Activated naive CD4-positive, alpha-beta T cell treated with anti-CD3 and anti-CD28 coated beads, Interleukin-2, amount 50 U/mL, for 16 hours (primary cell): ENCODE data around the gene GABBR2.
"Not testable (repeated sequence)": the region's sequence is repeated elsewhere in the genome, so short reads cannot be mapped to it uniquely, and the experiment has no call there.

Experiments
- DNase-seq: peaks from one replicate; pipeline ENCODE4 v3.0.0-alpha.2; 2020

Gene GABBR2

DNA sequence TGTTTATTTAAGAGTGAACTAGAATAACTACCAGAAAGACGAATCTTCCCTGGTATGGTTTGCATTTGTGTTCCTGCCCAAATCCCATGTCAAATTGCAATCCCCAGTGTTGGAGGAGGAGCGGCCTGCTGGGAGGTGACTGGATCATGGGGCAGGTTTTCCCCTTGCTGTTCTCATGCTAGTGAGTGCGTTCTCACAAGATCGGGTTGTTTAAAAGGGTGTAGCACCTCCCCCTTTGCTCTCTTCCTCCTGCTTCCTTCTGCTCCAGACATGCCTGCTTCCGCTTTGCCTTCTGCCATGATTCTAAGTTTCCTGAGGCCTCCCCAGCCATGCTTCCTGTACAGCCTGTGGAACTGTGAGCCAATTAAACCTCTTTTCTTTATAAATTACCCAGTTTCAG lies 242.9 kb downstream of the GABBR2 start:
- DNase-seq = no peak

GRCh38 chr9:98464156-98464690 lies 244.5 kb downstream of the GABBR2 start:
- not testable (repeated sequence) for DNase-seq

- no peak for DNase-seq
Observed at GRCh38 chr9:98462310-98462709, 246.4 kb downstream of the GABBR2 start.

DNA sequence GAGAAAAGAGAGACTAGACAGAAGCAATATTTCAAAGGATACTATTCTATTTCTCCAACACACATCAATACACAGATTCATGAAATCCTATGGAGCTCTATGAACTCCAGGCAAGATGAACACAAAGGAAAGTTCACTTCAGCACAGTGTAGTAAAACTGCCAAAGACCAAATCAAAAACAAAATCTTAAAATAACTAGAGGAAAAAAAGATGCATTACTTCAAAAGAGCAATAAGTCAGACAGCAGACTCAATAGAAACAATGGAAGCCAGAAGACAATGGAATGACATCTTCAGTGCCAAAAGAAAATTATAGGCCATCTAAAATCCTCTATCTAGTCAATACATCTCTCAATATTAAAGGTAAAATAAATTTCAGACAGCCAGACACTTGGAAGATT lies 248.0 kb downstream of the GABBR2 start:
- DNase-seq = no peak

DNA sequence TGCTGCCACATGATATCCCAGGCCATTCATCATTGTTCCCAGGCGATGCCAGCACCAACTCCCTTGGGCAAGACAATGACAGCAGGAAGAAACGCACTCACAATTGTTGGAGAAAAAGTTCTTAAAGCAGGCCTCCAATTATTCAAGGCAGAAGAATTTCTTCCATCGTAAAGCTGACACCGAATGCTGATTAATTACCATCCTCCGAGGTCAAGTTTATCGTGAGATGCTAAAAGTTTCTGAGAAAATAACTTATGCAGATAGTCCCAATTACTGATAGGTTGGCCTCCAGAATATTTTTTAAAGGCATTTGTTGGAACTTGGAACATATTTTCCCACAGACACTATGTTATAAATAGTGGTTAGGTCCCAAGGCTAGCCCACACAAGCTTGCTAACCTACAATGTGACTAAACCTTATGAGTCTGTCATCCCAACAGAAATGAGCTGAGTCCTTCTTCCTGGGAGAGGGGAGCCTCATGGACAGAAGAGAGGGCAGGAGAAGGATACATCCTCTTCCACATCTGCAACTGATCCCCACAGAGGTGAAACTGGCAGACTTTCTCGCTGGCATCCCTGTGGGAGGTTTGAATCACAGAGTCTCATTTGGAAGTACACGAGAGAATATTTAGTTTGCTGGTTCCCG lies 250.9 kb downstream of the GABBR2 start:
- DNase-seq = no peak

GRCh38 chr9:98456156-98456613 lies 252.6 kb downstream of the GABBR2 start:
- no peak for DNase-seq

- no peak for DNase-seq
Observed at GRCh38 chr9:98455256-98456155, 253.2 kb downstream of the GABBR2 start.

- DNase-seq = no peak
Observed at GRCh38 chr9:98453589-98454311, 255.0 kb downstream of the GABBR2 start.

GRCh38 chr9:98451576-98451975 lies 257.2 kb downstream of the GABBR2 start:
- DNase-seq = no peak

- no peak for DNase-seq
Observed at GRCh38 chr9:98450496-98450895, 258.2 kb downstream of the GABBR2 start.

GRCh38 chr9:98449871-98450270 lies 258.9 kb downstream of the GABBR2 start:
- no peak for DNase-seq

- DNase-seq = no peak
Observed at GRCh38 chr9:98445576-98445975, 263.2 kb downstream of the GABBR2 start.

GRCh38 chr9:98444601-98445000 lies 264.1 kb downstream of the GABBR2 start:
- no peak for DNase-seq

DNA sequence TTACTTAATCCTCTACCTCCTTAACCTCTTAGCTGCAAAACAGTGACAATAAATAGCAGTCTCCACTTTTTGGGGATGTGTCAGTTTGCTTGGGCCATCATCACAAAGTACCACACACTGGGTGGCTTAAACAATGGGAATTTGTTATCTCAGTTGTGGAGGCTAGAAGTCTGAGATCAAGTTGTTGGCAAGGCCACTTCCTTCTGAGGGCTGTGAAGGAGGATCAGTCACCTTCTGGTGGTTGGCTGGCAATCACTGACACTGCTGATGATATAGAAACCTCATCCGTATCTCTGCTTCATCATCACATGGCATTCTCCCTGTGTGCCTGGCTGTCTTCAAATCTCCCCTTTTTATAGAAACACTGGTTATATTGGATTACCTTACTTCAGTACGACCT lies 266.2 kb downstream of the GABBR2 start:
- DNase-seq = no peak

- no peak for DNase-seq
Observed at GRCh38 chr9:98442114-98442513, 266.6 kb downstream of the GABBR2 start.

- DNase-seq = no peak
Observed at GRCh38 chr9:98438666-98439065, 270.1 kb downstream of the GABBR2 start.

DNA sequence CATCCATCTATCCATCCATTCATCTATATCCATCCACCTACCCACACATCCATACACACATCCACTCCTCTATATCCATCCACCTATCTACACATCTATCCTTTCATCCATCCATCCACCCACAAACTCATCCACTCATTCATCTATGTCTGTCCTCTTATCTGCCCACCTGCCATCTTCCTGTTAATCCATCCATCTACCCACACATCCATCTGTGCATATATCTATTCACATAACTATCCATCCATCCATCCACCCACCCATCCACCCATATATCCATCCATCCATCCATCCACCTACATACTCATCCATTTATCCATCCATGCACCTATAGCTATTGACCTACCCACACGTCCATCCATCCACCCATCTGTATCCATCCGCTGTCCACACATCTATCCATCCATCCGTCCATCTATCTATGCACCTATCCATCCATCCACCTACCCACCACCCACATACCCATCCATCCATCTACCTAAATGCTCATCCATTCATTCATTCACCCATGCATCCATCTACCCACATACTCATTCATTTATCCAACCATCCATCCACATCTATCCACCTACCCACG lies 271.2 kb downstream of the GABBR2 start:
- DNase-seq = no peak

DNA sequence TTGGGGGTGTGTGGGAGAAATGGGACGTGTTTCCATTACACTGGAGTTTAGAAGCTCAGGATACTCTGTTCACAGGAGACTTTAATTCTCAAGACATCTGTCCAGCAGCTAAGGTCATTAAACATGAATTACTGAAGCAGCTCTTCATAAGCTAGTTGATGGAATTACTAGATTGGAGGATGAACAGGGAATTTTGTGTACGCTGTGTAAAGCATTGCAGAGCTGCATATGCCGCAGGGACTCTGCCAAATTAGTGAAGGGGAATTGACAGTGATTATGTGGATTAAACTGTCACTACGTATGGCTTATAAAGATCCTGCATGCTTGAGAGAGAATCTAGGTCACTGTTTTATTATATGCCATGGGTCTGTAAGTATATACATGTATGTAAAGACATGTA lies 275.8 kb downstream of the GABBR2 start:
- DNase-seq = no peak

DNA sequence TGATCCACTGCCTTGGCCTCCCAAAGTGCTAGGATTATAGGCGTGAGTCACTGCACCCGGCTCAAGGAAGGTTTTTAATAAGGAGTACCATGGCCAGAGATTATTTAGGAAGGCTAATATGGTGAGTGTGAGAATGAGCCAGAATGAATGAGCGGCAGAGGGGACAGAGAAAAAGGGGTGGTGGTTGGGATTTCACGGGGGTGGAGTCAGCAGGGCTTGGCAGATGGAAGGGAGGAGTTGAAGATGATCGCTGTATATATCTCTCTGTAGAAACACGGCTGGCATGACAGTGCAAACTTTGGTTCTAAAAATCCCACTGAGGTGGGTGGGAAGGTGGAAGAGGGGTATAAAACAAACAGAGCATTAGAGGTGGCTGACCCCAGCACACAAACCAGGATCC lies 276.6 kb downstream of the GABBR2 start:
- no peak for DNase-seq

GRCh38 chr9:98430535-98431292 lies 278.0 kb downstream of the GABBR2 start:
- DNase-seq = no peak

DNA sequence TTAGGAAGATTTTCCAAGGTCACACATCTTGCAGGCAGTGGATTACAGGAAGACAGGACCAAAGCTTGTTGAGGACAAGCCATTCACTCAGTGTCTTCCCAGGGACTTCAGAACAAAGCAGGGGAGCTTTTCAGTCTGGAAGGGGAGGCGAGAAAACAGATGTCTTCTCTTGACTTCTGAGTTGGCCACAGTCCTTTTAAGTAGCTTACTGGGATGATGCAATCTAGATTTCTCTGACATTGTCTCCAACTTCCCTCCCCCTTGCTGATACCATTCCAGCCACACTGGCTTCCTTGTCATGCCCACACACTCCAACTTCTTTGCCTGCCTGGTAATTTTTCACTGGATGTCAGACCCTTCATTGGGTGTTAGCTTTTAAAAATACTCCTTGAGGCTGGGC lies 279.1 kb downstream of the GABBR2 start:
- DNase-seq = no peak

- no peak for DNase-seq
Observed at GRCh38 chr9:98428454-98428853, 280.3 kb downstream of the GABBR2 start.
